ENCODE results near the gene KIRREL2. TPM values are rescaled to one million over a fixed set of nuclear protein-coding genes. Genes with fewer than 3 reads are reported as not detected.

The KIRREL2 gene
- total RNA-seq, 1 experiment from 2014 or later: 0.15 TPM

DNA sequence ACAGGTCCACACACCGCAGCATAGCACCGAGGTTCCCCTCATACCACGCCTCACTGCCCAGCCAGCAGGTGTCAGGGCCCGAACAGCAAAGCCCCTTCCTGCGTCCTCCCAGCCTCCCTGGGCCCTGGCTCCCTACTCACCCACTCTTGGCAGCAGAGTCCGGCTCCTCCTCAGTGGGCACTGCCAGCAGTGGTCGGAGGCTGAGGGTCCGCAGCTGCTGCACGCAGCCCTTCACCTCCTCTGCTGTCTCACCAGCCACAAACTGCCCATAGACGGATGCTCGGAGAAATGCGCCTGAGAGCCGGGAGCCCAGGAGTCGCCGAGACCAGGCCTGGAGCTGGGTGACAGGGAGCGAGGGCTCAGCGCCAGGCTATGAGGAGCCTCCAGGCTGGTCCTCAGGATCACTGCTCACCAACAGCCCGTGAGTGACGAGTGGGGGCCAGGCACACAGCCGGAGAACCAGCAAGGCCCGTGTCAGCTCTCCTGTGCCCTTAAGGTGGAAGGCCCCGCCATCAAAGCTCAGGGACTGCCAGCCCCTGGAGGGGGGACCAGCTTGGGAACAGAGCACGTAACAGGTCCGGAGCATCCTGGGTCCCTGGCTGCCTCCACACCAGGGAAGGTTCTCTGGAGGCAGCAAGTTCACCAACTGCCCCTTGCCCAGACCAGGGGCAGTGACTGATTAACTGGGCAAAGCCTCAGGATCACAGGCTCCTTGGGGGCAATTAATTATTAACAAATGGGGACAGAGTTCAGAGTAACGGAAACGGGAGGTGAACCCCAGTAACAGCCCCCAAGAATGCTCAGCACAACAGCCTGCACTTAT is 44.3 kb upstream of the KIRREL2 start, which contains the start of gene PRODH2:
Gene PRODH2 (minus strand): TSS at position 626 of the 823 bp plus-strand sequence. CDS start 40 bp downstream, at position 586.
- H3K4me3 ChIP-seq (ENCODE audit: low read depth, low read length, poor library complexity, severe bottlenecking): no peak within 1 kb of the TSS
- no peaks in the 10 kb centered on the region for H3K36me3 ChIP-seq (ENCODE audit: insufficient read depth, low read length, poor library complexity, severe bottlenecking)
- TF ChIP-seq EZH2 (IDR thresholded peaks at IDR 0.05; ENCODE audit: borderline replicate concordance, low read depth, low read length, poor library complexity, severe bottlenecking): no peak
- TF ChIP-seq, protein P1, sequence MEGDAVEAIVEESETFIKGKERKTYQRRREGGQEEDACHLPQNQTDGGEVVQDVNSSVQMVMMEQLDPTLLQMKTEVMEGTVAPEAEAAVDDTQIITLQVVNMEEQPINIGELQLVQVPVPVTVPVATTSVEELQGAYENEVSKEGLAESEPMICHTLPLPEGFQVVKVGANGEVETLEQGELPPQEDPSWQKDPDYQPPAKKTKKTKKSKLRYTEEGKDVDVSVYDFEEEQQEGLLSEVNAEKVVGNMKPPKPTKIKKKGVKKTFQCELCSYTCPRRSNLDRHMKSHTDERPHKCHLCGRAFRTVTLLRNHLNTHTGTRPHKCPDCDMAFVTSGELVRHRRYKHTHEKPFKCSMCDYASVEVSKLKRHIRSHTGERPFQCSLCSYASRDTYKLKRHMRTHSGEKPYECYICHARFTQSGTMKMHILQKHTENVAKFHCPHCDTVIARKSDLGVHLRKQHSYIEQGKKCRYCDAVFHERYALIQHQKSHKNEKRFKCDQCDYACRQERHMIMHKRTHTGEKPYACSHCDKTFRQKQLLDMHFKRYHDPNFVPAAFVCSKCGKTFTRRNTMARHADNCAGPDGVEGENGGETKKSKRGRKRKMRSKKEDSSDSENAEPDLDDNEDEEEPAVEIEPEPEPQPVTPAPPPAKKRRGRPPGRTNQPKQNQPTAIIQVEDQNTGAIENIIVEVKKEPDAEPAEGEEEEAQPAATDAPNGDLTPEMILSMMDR (conservative IDR thresholded peaks at IDR 0.05; ENCODE audit: low read depth, low read length): no peak
- H3K4me1 ChIP-seq (ENCODE audit: insufficient read depth, low read length, poor library complexity, severe bottlenecking): no peaks in the 10 kb centered on the region
- ChIA-PET CTCF (no interaction called here), POLR2A (ENCODE audit: low non-redundant PET) (no interaction called here)
- no TSS peak for BruUV-seq (replicated peaks)
- intact Hi-C loops (cut with micrococcal nuclease; ENCODE audit: unreplicated experiment): no loop called here
- no peaks in the 10 kb centered on the region for H3K9me3 ChIP-seq (ENCODE audit: low read depth, low read length, poor library complexity, severe bottlenecking)
- DNase-seq (ENCODE audit: low spot score): no peak
- no peaks in the 10 kb centered on the region for H3K27me3 ChIP-seq (replicated peaks; ENCODE audit: insufficient read depth, low read depth, low read length, poor library complexity)
- H3K27ac ChIP-seq (ENCODE audit: low read depth, low read length, poor library complexity, severe bottlenecking): no peak within 1 kb of the TSS

DNA sequence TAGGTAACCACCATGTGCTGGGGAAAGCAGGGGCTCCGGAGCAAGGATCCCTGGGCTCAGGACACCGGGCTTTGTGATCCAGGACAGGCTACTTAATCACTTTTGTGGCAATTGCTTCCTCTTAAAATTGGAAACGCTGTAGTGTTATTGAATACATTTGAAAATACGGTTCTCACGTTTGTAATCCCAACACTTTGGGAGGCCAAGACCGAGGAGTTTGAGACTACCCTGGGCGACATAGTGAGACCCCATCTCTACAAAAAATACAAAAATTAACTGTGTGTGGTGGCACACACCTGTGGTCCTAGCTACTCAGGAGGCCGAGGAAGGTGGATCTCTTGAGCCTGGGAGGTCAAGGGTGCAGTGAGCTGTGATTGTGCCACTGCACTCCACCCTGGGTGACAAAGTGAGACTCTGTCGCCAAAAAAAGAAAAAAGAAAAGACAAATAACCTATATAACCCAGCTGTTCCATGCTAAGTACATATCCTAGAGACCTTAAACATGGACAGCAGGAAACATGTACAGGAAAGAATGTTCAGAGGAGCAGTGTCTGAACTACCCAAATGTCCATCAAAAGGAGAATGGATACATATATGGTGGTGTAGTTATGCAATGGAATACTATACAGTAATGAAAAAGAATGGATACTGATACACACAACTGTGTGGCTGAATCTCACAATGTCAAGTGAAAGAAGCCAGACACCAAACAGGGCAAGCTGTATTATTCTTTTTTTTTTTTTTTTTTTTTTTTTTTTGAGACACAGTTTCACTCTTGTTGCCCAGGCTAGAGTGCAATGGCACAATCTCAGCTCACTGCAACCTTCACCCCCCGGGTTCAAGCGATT is 43.4 kb upstream of the KIRREL2 start:
- no peaks in the 10 kb centered on the region for H3K9me3 ChIP-seq (ENCODE audit: low read depth, low read length, poor library complexity, severe bottlenecking)
- BruUV-seq (replicated peaks): no TSS peak
- ChIA-PET CTCF (no interaction called here), POLR2A (ENCODE audit: low non-redundant PET) (no interaction called here)
- no peak overlapping the region for H3K4me3 ChIP-seq (ENCODE audit: low read depth, low read length, poor library complexity, severe bottlenecking)
- DNase-seq (ENCODE audit: low spot score): no peak
- no peaks in the 10 kb centered on the region for H3K27me3 ChIP-seq (replicated peaks; ENCODE audit: insufficient read depth, low read depth, low read length, poor library complexity)
- H3K36me3 ChIP-seq (ENCODE audit: insufficient read depth, low read length, poor library complexity, severe bottlenecking): no peaks in the 10 kb centered on the region
- H3K4me1 ChIP-seq (ENCODE audit: insufficient read depth, low read length, poor library complexity, severe bottlenecking): no peaks in the 10 kb centered on the region
- TF ChIP-seq, protein P1 (conservative IDR thresholded peaks at IDR 0.05; ENCODE audit: low read depth, low read length): no peak
- TF ChIP-seq EZH2 (IDR thresholded peaks at IDR 0.05; ENCODE audit: borderline replicate concordance, low read depth, low read length, poor library complexity, severe bottlenecking): no peak
- intact Hi-C loops (cut with micrococcal nuclease; ENCODE audit: unreplicated experiment): no loop called here
- no peak overlapping the region for H3K27ac ChIP-seq (ENCODE audit: low read depth, low read length, poor library complexity, severe bottlenecking)

DNA sequence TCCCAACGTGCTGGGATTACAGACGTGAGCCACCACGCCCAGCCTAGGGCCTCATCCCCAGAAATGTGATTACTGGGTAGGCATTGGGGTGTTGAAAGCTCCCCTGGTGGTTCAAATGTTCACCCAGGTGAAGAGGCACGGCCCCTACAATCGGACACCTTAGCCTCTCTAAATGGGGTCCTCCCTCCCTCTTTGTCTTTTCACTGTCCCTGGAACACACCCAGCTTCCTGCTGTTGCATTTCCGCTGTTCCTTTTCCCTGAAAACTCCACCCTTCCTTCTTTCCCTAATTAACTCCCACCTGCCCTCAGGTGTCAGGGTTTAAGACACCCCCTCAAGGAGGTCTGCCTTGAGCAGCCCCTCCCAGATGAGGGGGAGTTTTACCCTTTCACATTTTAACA is 40.4 kb upstream of the KIRREL2 start:
- Histone ChIP-seq H3K27me3 (replicated peaks; ENCODE audit: insufficient read depth, low read depth, low read length, poor library complexity) (peaks cover 4% of the 10 kb centered on the region), H3K27ac (ENCODE audit: low read depth, low read length, poor library complexity, severe bottlenecking) (no peak overlapping the region), H3K4me1 (ENCODE audit: insufficient read depth, low read length, poor library complexity, severe bottlenecking) (no peaks in the 10 kb centered on the region), H3K9me3 (ENCODE audit: low read depth, low read length, poor library complexity, severe bottlenecking) (no peaks in the 10 kb centered on the region), H3K36me3 (ENCODE audit: insufficient read depth, low read length, poor library complexity, severe bottlenecking) (no peaks in the 10 kb centered on the region), H3K4me3 (ENCODE audit: low read depth, low read length, poor library complexity, severe bottlenecking) (no peak overlapping the region)
- no TSS peak for BruUV-seq (replicated peaks)
- ChIA-PET POLR2A (ENCODE audit: low non-redundant PET) (no interaction called here), CTCF (no interaction called here)
- intact Hi-C loops (cut with micrococcal nuclease; ENCODE audit: unreplicated experiment): no loop called here
- no peak for DNase-seq (ENCODE audit: low spot score)
- TF ChIP-seq, protein P1 (conservative IDR thresholded peaks at IDR 0.05; ENCODE audit: low read depth, low read length): no peak
- TF ChIP-seq EZH2 (IDR thresholded peaks at IDR 0.05; ENCODE audit: borderline replicate concordance, low read depth, low read length, poor library complexity, severe bottlenecking): no peak
